Adrenal gland (tissue), 12 donors: ENCODE measurements around the gene ZNF469. TPM values are rescaled to one million over a fixed set of nuclear protein-coding genes. Genes with fewer than 3 reads are reported as not detected.

Source experiments
- DNase-seq, 7 donors: peaks; one replicate each; pipeline ENCODE4 v3.0.0-alpha.2; 2019 to 2020
- H3K27ac ChIP-seq, 5 donors: fragments of 200-600 bp; sonication (generic) in 4 of 5; 1 replicate in 3 of 5; 2 replicates in 2 of 5; pipeline versions ENCODE4 v1.5.1 to v1.8.0; 2016 to 2020; ENCODE audit warnings: mild to moderate bottlenecking in 1 of 5
- H3K27me3 ChIP-seq: fragments of 200-600 bp; 2 replicates; pipeline ENCODE4 v1.8.0; 2021
- H3K36me3 ChIP-seq, 2 donors: fragments of 200-600 bp; replicated peaks in 1 of 2; 1 replicate in 1 of 2; 2 replicates in 1 of 2; pipeline versions ENCODE4 v1.5.1 to v1.8.0; 2018 to 2022
- H3K4me1 ChIP-seq, 2 donors: fragments of 200-600 bp; replicated peaks in 1 of 2; 1 replicate in 1 of 2; 2 replicates in 1 of 2; pipeline versions ENCODE4 v1.5.1 to v1.8.0; 2018 to 2021
- H3K4me3 ChIP-seq, 4 donors: fragments of 200-600 bp; sonication (generic) in 3 of 4; one replicate each; pipeline ENCODE4 v1.5.1; 2016 to 2018
- H3K9me3 ChIP-seq, 3 donors: fragments of 200-600 bp; sonication (generic) in 1 of 3; replicated peaks in 1 of 3; 1 replicate in 2 of 3; 2 replicates in 1 of 3; pipeline versions ENCODE4 v1.5.1 to v1.8.0; 2016 to 2021
- POLR2A ChIP-seq, 2 donors: fragments of 450-650 bp; IDR thresholded peaks; one replicate each; pipeline ENCODE4 v1.6.1; 2017; ENCODE audit warnings: antibody characterized with exemption in 2 of 2, mild to moderate bottlenecking in 2 of 2, moderate library complexity in 1 of 2
- WGBS, 4 donors: extraction: QIAGEN DNeasy Blood & Tissue Kit in 2 of 4; methylation state at CpG; one replicate each; pipeline versions ENCODE4 v1.1.5 to v1.1.7; 2013 to 2017; 5-methylcytosine and 5-hydroxymethylcytosine counted together
- intact Hi-C, 2 donors: fragments of 100-400 bp; cut with DNase I; formaldehyde crosslinking; loops; one replicate each; pipeline versions ENCODE4 v1.14.1 to v1.15.0; 2022 to 2023
- polyA plus RNA-seq, 3 donors: library from polyadenylated mRNA; stranded (reverse); fragments of 200-250 nt in 2 of 3; fragments of 350-450 nt in 1 of 3; fragmentation: Illumina TruSeq in 1 of 3; extraction: RNeasy Lipid Tissue Mini Kit (QIAGEN cat#74804) in 1 of 3; gene quantifications; one replicate each; pipeline ENCODE4 v1.2.3, GENCODE V29; 2013 to 2014
- total RNA-seq, 9 donors: library from RNA; depleted of rRNA in 4 of 9; stranded (reverse); fragments of >200 nt in 4 of 9; fragments of 120-200 nt in 1 of 9; fragmentation: NEBNext Ultra II Directional in 1 of 9; extraction: Animal tissue kit (Norgen Biotek cat#: 25700) in 1 of 9; gene quantifications; one replicate each; pipeline versions ENCODE4 v1.1.0 to v1.2.4, GENCODE V29; 2013 to 2023
- TF ChIP-seq, protein P1 (sequence below), 6 experiments: fragments of 450-650 bp in 4 of 6; fragments of 200-600 bp in 2 of 6; sonication (generic) in 1 of 6; IDR thresholded peaks; 1 replicate in 5 of 6; 2 replicates in 1 of 6; pipeline versions ENCODE4 v1.5.1 to v1.8.0; 2016 to 2021; ENCODE audit warnings: antibody characterized with exemption in 6 of 6, mild to moderate bottlenecking in 2 of 6, moderate library complexity in 1 of 6
- donor health status: healthy with polysubstance abuse.
- donor health status: Bipolar disorder and iron deficiency.
- donor health status: DM: yes; HTN: yes; CAD: no.
- donor health status: DM: no; HTN: no; CAD: no.
- donor health status: DM: no; HTN: no; CAD: no.
- donor health status: DM: yes; HTN: yes; CAD: no.

Gene ZNF469
- total and polyA plus RNA-seq, 12 donors: 0.18 to 5.7 (median 1.9) TPM

GRCh38 chr16:88389621-88390160 is 6.9 kb downstream of the ZNF469 start:
- Histone ChIP-seq H3K4me3 (no peak overlapping the region), H3K4me1 (no peaks in the 10 kb centered on the region), H3K27ac (no peak overlapping the region), H3K9me3 (no peaks in the 10 kb centered on the region), H3K36me3 (no peaks in the 10 kb centered on the region), H3K27me3 (no peaks in the 10 kb centered on the region)
- TF ChIP-seq, protein P1, sequence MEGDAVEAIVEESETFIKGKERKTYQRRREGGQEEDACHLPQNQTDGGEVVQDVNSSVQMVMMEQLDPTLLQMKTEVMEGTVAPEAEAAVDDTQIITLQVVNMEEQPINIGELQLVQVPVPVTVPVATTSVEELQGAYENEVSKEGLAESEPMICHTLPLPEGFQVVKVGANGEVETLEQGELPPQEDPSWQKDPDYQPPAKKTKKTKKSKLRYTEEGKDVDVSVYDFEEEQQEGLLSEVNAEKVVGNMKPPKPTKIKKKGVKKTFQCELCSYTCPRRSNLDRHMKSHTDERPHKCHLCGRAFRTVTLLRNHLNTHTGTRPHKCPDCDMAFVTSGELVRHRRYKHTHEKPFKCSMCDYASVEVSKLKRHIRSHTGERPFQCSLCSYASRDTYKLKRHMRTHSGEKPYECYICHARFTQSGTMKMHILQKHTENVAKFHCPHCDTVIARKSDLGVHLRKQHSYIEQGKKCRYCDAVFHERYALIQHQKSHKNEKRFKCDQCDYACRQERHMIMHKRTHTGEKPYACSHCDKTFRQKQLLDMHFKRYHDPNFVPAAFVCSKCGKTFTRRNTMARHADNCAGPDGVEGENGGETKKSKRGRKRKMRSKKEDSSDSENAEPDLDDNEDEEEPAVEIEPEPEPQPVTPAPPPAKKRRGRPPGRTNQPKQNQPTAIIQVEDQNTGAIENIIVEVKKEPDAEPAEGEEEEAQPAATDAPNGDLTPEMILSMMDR (IDR thresholded peaks at IDR 0.05): no peak
- TF ChIP-seq POLR2A (IDR thresholded peaks at IDR 0.05): no peak
- 74 to 90% (median 87%) methylated on average over 7 to 20 of the region's 20 CpGs for WGBS, 4 donors
- intact Hi-C loops: no loop called here
- no peak for DNase-seq

DNA sequence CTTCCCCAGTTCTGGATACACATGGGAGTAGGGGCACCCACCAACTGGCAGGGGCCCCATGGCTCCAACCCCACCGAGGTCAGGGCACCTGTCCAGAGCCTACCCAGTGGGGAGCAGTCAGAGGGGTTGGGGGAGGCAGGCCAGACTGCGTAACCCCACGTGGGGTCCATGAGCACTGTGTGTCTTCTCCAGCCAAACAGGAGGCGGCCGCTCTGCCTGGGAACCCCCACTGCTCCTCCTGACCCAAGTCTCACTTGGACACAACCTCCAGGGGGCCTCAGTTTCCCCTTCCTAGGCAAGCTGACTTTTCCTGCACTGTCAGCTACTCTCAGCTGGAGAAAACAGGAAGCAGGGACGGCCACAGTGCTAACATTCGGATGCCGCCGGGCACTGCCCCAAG is 7.5 kb downstream of the ZNF469 start:
- Histone ChIP-seq H3K4me3 (no peak overlapping the region), H3K9me3 (no peaks in the 10 kb centered on the region), H3K4me1 (no peaks in the 10 kb centered on the region), H3K27me3 (no peaks in the 10 kb centered on the region), H3K36me3 (no peaks in the 10 kb centered on the region), H3K27ac (no peak overlapping the region)
- peak in 1 of 7 donors; percentile 20 for DNase-seq
- WGBS, 4 donors: 81 to 95% (median 84%) methylated on average over 7 to 9 of the region's 9 CpGs
- intact Hi-C loops: no loop called here
- no peak for TF ChIP-seq POLR2A (IDR thresholded peaks at IDR 0.05)
- TF ChIP-seq, protein P1 (IDR thresholded peaks at IDR 0.05): no peak

DNA sequence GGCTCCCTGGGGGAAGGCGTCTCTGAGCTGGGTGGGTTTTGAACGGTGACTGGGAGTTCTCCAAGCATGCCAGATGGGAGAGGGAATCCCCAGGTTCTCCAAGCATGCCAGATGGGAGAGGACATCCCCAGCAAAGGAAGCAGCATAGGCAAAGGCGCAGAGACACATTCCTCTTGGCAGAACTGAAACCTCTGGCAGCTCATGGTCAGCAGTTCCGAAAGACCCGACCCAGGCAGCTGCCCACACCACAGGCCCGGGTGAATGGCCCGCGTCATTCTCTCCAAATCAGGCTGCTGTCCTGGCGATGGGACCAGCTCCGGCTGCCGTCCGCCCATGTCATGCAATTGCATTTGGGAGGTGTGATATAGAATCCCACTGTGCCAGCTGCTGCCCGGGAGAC is 8.0 kb downstream of the ZNF469 start:
- peak in 2 of 7 donors; percentile 30 to 32 for DNase-seq
- no peak overlapping the region for H3K4me3 ChIP-seq
- H3K36me3 ChIP-seq: no peaks in the 10 kb centered on the region
- H3K27ac ChIP-seq: no peak overlapping the region
- H3K27me3 ChIP-seq: no peaks in the 10 kb centered on the region
- TF ChIP-seq, protein P1 (IDR thresholded peaks at IDR 0.05): no peak
- TF ChIP-seq POLR2A (IDR thresholded peaks at IDR 0.05): no peak
- no peaks in the 10 kb centered on the region for H3K4me1 ChIP-seq
- H3K9me3 ChIP-seq: no peaks in the 10 kb centered on the region
- 78 to 84% (median 82%) methylated on average over 8 to 13 of the region's 13 CpGs for WGBS, 4 donors
- intact Hi-C loops: no loop called here

GRCh38 chr16:88391144-88391850 is 8.5 kb downstream of the ZNF469 start:
- Histone ChIP-seq H3K27ac (no peak overlapping the region), H3K36me3 (no peaks in the 10 kb centered on the region), H3K4me3 (no peak overlapping the region), H3K4me1 (no peaks in the 10 kb centered on the region), H3K9me3 (no peaks in the 10 kb centered on the region), H3K27me3 (no peaks in the 10 kb centered on the region)
- DNase-seq: no peak
- 86 to 92% (median 89%) methylated on average over 8 to 17 of the region's 17 CpGs for WGBS, 4 donors
- TF ChIP-seq, protein P1 (IDR thresholded peaks at IDR 0.05): no peak
- no peak for TF ChIP-seq POLR2A (IDR thresholded peaks at IDR 0.05)
- intact Hi-C loops: no loop called here
